Fibroblast of the aortic adventitia (primary cell): ENCODE measurements around the gene MAP3K9. TPM values are rescaled to one million over a fixed set of nuclear protein-coding genes. Genes with fewer than 3 reads are reported as not detected.

Source experiments
- DNase-seq: peaks from one replicate; pipeline ENCODE4 v3.0.0-alpha.2; 2010; ENCODE audit warnings: low read depth
- H3K4me3 ChIP-seq: 2 replicates; pipeline ENCODE4 v1.5.1; 2011; ENCODE audit warnings: low read depth, mild to moderate bottlenecking, control low read depth, low read length, moderate library complexity
- total RNA-seq: library from RNA; depleted of rRNA; stranded (reverse); fragments of >200 nt; gene quantifications from 2 replicates; pipeline ENCODE4 v1.2.3, GENCODE V29; 2012; ENCODE audit warnings: low replicate concordance
- TF ChIP-seq, protein P1 (sequence below): IDR thresholded peaks from 2 replicates; pipeline ENCODE4 v1.5.1; 2011; ENCODE audit warnings: mild to moderate bottlenecking, low read length, control low read depth, inconsistent platforms; ENCODE audit not compliant: insufficient read depth

The MAP3K9 gene
- total RNA-seq, 1 donor: under 0.01 TPM

DNA sequence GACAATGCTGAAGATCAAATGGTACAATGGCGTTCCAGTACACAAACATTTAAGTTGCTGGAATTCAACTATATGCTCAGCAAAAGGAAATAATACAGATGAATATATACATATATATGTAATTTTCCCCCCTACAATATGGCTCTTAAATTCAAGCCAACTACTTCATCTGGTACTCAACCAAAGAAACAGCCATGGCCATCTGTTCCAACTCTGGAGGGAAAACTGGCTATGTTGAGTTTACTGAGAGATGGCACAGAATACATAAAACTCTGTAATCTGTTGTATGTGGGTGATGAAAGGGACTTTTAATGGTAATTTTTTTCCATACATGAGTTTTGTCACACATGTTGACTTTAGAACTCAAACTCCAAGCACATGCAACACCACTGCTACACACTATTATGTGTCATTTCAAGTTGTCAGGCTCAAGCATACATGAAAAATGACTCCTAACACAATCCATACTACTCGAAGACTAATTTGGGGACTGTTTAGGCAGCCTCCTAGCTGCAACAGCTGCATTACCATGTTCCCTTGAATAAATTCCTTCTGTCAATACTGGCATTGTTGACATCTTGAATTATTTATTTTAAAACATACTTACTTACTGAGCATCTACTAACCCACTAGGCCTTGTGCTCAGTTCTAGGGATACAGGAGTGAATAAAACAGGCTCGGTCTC lies 38.2 kb upstream of the MAP3K9 start:
- H3K4me3 ChIP-seq: no peak overlapping the region
- no peak for DNase-seq
- TF ChIP-seq, protein P1, sequence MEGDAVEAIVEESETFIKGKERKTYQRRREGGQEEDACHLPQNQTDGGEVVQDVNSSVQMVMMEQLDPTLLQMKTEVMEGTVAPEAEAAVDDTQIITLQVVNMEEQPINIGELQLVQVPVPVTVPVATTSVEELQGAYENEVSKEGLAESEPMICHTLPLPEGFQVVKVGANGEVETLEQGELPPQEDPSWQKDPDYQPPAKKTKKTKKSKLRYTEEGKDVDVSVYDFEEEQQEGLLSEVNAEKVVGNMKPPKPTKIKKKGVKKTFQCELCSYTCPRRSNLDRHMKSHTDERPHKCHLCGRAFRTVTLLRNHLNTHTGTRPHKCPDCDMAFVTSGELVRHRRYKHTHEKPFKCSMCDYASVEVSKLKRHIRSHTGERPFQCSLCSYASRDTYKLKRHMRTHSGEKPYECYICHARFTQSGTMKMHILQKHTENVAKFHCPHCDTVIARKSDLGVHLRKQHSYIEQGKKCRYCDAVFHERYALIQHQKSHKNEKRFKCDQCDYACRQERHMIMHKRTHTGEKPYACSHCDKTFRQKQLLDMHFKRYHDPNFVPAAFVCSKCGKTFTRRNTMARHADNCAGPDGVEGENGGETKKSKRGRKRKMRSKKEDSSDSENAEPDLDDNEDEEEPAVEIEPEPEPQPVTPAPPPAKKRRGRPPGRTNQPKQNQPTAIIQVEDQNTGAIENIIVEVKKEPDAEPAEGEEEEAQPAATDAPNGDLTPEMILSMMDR: no peak

DNA sequence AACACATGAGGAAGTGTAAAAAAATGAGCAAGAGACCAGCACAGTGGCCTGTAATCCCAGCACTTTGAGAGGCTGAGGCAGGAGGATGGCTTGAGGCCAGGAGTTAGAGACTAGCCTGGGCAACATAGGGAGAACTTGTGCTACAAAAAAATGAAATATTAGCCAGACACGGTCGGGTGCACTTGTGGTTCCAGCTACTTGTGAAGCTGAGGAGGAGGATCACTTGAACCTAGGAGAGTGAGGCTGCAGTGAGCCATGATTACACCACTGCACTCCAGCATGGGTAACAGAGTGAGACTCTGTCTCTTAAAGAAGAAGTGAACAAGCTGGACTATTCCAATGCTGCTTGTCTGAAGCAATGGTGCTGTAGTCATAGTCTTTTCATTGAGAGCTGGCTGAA lies 36.3 kb upstream of the MAP3K9 start:
- no peak for DNase-seq
- TF ChIP-seq, protein P1: no peak
- H3K4me3 ChIP-seq: no peak overlapping the region

DNA sequence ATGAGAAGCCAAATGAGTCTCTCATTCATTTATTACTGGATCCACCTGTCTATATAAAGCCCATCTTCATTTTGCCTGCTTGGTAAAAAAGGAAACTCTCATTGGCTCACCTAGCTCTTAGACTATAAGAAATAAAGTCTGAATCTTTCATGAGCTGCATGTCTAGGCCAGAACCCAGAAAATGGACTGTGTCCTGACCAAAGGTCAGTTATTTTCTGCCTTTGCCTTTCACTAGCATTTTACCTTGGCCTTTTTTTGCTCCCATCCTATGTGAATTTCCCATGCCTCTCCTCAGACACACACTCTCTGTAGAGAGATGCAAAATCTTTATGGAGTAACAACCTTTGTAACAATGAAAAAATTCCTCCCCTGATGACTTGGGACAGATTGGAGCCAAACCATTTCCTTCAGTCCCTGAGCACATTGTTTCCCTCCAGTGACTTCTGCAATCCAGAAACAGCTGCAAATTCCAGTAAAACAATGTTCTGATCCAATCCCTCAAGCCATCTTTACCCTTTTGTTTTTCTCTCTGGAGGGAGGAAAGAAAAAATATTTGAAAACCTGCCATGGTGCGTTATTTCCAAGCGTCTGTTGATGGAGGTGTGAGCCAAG lies 33.6 kb upstream of the MAP3K9 start:
- TF ChIP-seq, protein P1: no peak
- no peak overlapping the region for H3K4me3 ChIP-seq
- peak; percentile 63 for DNase-seq

- DNase-seq: no peak
- TF ChIP-seq, protein P1: no peak
- H3K4me3 ChIP-seq: no peak overlapping the region
These were observed 28.8 kb upstream of the MAP3K9 start for GRCh38 chr14:70838076-70838475.

DNA sequence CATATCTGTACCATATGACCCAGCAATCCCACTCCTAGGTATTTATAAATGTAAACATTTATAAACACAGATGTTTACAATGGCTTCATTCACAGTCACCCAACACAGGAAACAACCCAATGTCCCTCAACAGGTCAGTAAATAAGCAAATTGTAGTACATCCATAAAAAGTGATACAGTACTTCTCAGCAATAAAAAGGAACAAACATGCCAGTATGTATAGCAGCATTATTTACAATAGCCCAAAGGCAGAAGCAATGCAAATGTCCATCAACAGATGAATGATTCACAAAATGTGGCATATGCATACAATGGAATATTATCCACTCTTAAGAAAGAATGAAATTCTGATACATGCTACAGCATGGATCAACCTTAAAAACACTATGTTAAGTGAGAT lies 27.6 kb upstream of the MAP3K9 start:
- TF ChIP-seq, protein P1: no peak
- no peak overlapping the region for H3K4me3 ChIP-seq
- no peak for DNase-seq

DNA sequence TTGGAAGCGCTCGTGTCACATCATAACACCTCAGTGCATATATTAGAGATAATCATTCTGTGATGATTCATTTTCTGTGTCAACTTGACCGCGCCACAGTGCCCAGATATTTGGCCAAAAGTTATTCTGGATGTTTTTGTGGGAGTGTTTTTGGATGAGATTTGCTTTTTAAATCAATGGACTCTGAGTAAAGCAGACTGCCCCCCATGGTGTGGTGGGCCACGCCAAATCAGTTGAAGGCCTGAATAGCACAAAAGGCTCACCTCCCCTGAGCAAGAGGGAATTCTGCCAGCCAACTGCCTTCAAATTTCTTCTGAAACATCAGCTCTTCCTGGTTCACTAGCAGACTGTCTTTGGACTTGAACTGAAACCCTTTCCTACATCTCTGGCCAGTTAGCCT lies 24.6 kb upstream of the MAP3K9 start:
- DNase-seq: no peak
- no peak overlapping the region for H3K4me3 ChIP-seq
- TF ChIP-seq, protein P1: no peak
